ENCODE data around the gene CDC26. TPM values are rescaled to one million over a fixed set of nuclear protein-coding genes. Genes with fewer than 3 reads are reported as not detected.

Gene CDC26
- 10 to 100 TPM; 23.6 to 25.6 TPM for total RNA-seq
- long read RNA-seq, transcript CDC26-201 (4 exons, 872 nt): major isoform, 11 of 25 reads
- long read RNA-seq, partial matches to known transcripts: 1 of 25 reads
- long read RNA-seq, other reads (novel, unspliced or antisense): 13 of 25 reads

GRCh38 chr9:113275157-113276131, at the start of gene CDC26, which contains the start of gene PRPF4:
TSS of gene CDC26 (minus strand) at chr9:113275572. CDS start at chr9:113272507, 3,065 bp downstream.
TSS of gene PRPF4 (plus strand) at chr9:113275658. CDS start at chr9:113275744, 86 bp downstream.
- DNase-seq (peak; percentile 98), ATAC-seq (peak; percentile 95)
- intact Hi-C loops (cut with DNase I, micrococcal nuclease): no loop called here

- DNase-seq: no peak
- intact Hi-C loops (cut with DNase I, micrococcal nuclease): no loop called here
- no peak for ATAC-seq
Measured at GRCh38 chr9:113322671-113323070, 47.3 kb upstream of the CDC26 start.

DNA sequence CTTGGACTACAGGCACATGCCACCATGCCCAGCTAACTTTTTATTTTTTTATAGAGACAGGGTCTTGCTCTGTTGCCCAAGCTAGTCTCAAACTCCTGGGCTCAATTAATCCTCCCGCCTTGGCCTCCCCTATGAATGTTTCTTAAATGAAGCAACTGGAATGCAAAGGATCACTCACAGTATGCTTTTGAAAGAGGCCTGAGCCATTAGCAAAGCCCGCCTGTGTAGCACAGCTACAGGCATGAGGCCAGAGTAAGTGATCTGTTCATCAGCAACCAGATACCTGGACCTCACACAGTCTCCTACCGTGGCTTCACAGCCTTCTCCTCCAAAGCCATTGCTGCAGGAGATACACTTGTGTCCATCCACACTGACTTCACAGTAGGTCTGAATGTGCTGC, 44.7 kb upstream of the CDC26 start:
- intact Hi-C loops (cut with DNase I, micrococcal nuclease): no loop called here
- no peak for ATAC-seq
- no peak for DNase-seq

GRCh38 chr9:113319054-113319453, 43.7 kb upstream of the CDC26 start:
- ATAC-seq: no peak
- no peak for DNase-seq
- intact Hi-C loops (cut with DNase I, micrococcal nuclease): no loop called here

DNA sequence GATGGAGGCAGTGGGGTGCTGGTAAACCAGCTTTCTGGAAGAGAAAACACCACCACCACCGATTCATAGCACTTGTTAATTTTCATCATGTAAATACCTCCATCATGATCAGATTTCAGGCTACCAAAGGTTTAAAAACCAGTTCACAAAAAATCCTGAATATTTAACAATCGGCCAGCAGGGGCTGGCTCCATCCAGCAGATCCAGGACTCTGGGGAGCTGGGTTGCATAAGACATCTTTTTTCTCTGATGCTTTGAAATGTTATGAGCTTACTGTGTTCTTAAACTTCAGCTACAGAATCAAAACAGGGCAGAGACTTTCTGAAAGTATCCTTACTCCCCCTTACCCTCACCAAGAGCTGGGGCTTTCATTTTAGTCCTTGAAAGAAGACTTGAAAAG, 42.4 kb upstream of the CDC26 start:
- intact Hi-C loops (cut with DNase I, micrococcal nuclease): no loop called here
- ATAC-seq: no peak
- no peak for DNase-seq

GRCh38 chr9:113316030-113316429, 40.7 kb upstream of the CDC26 start:
- intact Hi-C loops (cut with DNase I, micrococcal nuclease): no loop called here
- no peak for DNase-seq
- no peak for ATAC-seq

- DNase-seq: no peak
- ATAC-seq: no peak
- intact Hi-C loops (cut with DNase I, micrococcal nuclease): no loop called here
Measured at GRCh38 chr9:113315231-113315630, 39.9 kb upstream of the CDC26 start.

DNA sequence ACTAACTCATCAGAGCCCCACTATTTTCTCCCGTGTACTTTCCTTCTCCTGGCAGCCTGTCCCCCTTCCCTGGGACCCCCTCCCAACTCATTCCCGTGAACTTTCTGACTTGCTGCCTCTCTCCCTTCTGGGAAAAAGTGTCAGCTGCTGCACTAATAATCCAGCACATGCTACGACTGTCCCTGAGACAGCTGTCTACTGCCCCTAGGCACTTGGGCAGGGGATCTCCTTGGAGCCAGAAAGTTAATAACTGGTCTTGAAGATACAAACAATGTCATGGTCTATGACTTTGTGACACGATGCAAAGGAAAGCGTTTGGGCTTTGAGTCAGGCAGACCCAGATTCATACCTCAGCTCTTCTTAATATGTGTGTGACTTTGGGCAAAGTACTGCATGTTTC, 37.9 kb upstream of the CDC26 start:
- DNase-seq (no peak), ATAC-seq (no peak)
- intact Hi-C loops (cut with DNase I, micrococcal nuclease): no loop called here

DNA sequence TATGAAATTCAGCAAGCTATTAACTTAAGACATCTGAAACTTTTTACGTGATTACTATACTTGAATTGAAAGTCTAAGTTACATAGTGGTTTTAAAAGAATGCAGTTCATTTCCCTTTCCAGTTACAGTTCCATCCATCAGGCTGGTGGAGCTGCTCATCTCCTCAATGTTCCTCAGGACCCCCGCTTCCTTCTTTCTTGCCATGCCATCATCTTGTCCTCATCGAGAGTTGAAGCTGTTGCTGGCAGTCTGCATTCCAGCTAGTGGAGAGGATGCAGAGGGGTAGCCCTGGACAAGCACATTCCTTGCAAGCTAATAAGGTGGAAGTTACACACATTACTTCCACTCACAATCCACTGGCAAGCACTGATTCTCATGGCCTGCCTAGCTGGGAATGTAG, 36.6 kb upstream of the CDC26 start:
- intact Hi-C loops (cut with DNase I, micrococcal nuclease): no loop called here
- ATAC-seq (no peak), DNase-seq (no peak)

- intact Hi-C loops (cut with DNase I, micrococcal nuclease): no loop called here
- ATAC-seq (no peak), DNase-seq (no peak)
Measured at GRCh38 chr9:113310538-113310937, 35.2 kb upstream of the CDC26 start.

DNA sequence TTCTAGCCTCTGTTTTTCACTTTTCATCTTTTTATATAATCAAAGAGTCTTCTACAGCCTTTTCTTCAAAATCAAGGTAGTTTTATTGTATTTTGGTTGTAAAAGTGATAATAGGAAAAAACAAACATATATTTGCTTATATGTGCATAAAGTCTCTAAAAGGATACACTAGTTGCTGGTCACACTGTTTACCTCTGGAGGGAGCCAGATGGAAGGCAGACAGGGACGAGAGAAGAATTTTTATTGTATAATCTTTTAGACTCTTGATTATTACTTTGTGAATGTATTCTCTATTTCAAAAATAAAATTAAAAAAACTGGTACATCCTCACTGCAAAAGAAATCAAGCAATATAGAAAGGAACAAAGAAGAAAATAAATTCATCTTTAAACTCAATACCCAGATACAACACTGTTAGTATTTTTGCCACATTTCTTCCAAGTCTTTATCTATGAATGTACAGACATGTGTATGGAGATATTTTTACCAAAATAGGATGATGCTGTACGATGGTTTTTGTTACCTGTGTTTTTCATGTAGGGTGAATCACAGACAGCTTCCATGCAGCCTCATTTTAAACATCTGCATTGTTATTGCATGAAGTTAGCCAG, 33.9 kb upstream of the CDC26 start:
- DNase-seq (peak in 1 of 2 donors; percentile 31), ATAC-seq (peak; percentile 82)
- intact Hi-C loops (cut with DNase I, micrococcal nuclease): loop anchor here in 1 of 2 donors (1.0 kb wide), 1 partner anchor 98 kb away; no protein-coding TSS in a partner anchor

GRCh38 chr9:113307396-113307975, 32.1 kb upstream of the CDC26 start:
- no peak for ATAC-seq
- intact Hi-C loops (cut with DNase I, micrococcal nuclease): no loop called here
- no peak for DNase-seq

DNA sequence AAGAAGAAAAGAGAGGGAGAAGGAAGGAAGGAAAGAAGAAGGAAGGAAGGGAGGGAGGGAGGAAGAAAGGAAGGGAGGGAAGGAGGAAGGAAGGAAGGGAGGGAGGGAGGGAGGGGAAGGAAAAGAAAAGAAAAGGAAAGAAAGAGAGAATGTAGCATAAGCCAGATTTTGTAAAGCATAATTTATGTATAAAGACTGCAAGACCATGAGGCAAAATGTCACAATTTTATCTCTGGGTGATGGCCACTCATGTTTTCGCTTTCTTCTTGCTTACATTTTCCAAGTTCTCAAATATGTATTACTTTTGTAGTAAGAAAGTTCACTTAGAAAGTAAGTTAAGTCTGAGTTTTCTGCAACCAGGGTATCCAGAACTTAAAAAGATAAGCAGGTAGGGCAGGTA, 31.2 kb upstream of the CDC26 start:
- DNase-seq (no peak), ATAC-seq (no peak)
- intact Hi-C loops (cut with DNase I, micrococcal nuclease): no loop called here

DNA sequence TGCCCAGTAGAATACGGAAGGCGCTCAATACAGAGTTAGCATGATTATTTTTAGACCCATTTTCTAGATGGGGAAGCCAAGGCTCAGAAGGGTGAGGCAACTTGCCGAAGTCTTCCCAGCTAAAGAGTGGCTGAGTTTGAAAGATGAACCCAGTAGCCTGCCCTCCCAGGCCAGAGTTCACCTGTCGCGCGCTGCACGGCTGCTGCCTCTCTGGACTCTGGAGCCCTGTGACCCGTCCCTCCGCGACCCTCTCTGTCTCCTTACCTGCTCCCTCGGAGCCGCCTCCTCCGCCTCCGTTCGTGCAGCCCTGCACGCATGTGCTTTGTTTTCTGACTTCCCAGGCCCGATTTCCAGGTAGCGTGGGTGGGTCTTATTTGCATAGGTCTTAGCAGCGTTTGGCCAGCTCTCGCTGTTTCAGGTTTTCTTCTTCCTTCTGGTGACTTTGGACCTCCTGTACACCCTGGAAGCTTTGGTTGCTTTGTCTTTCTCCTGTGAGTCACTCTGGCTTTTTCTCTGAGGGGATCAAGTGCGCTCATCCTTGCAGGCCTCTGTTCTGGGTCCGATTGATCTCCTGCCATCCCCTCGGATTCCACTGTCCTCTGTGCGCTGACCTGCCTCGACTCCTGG, 27.5 kb upstream of the CDC26 start, which contains the start of gene RNF183:
RNF183 (minus strand) TSS at position 585 of the 627 bp plus-strand sequence. CDS start 5,192 bp downstream, outside the sequence.
- peak; percentile 61 for ATAC-seq
- intact Hi-C loops (cut with DNase I, micrococcal nuclease): no loop called here
- peak; percentile 41 to 54 for DNase-seq

DNA sequence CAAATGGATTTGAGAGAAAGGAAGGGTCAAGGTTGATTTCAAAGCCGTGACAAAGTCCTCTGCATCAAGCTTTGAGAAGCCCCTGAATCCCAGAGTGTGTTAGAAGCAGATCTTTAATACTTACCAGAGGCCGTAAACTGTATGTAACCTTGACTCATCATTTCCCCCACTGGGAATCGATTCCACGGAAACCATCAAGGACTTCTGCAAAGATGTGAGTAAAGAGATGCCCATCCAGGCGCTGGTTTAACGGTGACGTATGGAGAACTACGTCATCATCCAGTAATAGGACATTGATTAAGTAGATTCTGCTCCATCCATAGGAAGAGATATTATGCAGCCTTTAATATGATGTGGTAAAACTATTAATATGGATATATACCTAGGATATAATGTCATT, 26.2 kb upstream of the CDC26 start:
- ATAC-seq (no peak), DNase-seq (no peak)
- intact Hi-C loops (cut with DNase I, micrococcal nuclease): no loop called here

DNA sequence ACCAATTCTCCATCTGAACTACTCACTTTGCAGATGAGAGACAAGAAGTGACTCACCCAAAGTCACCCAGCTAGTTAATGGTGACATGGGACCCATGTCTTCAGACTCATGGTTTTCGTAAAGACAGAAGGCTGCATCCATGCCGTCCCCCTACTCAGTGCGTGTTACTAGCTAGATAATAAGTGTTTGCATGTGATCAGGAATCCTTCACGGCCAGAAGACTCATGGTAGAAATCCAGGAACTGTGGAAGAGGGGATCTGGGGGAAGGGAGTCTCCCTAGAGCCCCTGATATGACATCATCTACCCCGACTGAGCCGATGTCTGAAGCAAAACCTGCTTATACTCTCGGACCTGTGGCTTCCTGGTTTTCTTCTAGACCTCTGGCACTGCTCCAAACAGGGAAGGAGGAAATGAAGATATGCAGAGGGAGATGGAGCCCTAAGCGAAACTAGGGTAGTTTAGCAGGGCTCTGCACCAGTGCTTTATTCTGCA, 24.5 kb upstream of the CDC26 start:
- DNase-seq (peak; percentile 43 to 68), ATAC-seq (peak; percentile 86)
- intact Hi-C loops (cut with DNase I, micrococcal nuclease): no loop called here

GRCh38 chr9:113298924-113299770, 23.8 kb upstream of the CDC26 start:
- DNase-seq (no peak), ATAC-seq (no peak)
- intact Hi-C loops (cut with DNase I, micrococcal nuclease): no loop called here

GRCh38 chr9:113298311-113298710, 22.9 kb upstream of the CDC26 start:
- intact Hi-C loops (cut with DNase I, micrococcal nuclease): no loop called here
- DNase-seq (no peak), ATAC-seq (no peak)

All from left colon (tissue), 2 donors.